Anterior cingulate cortex (tissue), 58 donors: ENCODE results near the gene TSLP.

ENCODE experiments used
- DNase-seq, 58 donors: peaks; one replicate each; lab custom pipeline; 2025; lab: John Stamatoyannopoulos, UW

TSLP gene

DNA sequence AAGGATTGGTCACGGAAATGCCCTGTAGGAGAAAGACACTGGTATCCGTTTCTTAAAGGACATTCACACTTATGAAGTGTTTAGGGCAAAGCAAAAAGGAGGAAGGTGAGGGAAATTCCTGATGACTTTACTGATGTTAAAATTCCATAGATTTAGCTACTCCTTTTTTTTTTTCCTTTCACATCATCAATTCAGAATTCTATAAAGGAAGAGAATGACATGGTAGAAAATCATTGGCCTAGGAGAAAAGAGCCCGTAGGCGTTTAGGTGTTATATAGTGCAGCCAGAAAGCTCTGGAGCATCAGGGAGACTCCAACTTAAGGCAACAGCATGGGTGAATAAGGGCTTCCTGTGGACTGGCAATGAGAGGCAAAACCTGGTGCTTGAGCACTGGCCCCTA is at the start of gene TSLP:
TSS of gene TSLP (plus strand) at position 301 of the 400 bp plus-strand sequence. CDS start 178 bp downstream, outside the sequence.
- no peak for DNase-seq

DNA sequence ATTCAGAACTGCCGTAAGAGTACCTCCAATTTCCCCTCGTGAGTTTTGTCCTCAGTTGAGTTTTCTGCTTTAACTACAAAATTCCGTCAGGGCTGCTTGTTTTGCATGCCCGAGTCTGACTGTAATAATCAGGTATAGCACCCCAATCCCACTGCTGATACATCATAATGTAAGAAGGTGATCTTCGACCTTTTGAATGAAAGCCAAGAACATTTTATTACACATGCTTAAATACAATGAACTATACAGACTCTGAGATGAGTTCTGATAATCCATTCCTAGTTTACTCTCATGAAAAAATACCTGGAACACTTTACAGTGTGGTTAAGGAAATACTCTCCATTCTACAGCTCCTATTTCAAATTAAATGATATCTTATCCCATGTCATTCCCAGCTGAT is 49.2 kb upstream of the TSLP start:
- no peak for DNase-seq

DNA sequence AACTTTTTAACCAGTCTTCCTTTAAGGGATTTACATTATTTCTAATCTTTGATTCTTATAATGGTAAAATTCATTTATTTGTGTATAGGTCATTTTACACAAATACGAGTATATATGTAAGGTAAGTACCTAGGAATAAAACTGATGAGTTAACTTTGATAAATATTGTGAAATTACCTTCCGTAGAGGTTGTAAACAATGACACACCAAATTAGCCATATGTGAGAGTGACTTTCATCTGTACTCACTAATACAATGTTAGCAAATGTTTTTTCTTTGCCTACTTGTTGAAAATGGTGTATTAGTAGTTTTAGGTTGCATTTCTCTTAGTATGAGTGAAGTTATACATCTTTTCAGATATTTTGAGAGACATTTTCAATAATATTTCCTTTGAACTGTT is 42.6 kb upstream of the TSLP start:
- no peak for DNase-seq

DNA sequence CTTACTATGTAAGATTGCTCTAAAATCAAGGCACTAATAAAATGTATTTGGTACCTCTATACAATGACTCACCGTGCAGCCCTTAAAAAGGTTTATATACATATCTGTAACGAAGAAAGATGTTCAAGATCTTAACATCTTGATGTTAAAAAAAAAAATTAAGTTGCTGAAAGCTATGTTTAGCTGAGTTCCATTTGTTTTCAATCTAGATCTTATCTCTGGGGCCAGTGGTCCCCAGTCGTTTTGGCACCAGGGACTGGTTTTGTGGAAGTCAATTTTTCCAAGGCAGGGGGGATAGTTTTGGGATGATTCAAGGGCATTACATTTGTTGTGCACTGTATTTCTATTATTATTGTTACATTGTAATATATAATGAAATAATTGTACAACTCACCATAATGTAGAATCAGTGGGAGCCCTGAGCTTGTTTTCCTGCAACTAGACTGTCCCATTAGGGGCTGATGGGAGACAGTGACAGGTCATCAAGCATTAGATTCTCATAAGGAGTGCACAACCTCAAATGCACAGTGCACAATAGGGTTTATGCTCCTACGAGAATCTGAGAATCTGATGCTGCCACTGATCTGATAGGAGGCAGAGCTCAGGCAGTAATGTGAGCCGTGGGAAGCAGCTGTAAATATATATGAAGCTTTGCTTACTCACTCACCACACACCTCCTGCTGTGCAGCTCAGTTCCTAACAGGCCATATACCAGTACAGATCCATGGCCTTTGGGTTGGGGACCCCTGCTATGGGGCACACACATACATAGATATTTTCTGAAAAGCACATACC is 27.6 kb upstream of the TSLP start:
- no peak for DNase-seq

DNA sequence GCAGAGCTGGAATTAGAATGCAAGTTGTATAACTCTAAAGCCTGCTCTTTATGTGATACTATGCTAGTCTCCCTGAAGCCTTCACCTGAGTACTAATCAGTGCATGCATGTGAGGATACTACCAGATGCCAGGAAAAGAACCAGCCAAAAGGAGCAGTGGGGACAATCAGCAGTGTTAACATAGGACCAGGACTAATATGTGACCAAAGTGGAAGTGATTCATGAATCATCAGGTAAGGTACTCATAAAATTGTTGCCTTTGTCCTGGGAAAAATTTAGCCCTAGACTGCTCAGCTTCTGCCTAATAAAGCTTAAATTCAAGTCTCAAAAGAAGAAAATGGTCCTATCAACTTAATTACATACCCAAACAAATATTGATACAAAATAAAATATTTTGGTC is 13.4 kb upstream of the TSLP start:
- no peak for DNase-seq

DNA sequence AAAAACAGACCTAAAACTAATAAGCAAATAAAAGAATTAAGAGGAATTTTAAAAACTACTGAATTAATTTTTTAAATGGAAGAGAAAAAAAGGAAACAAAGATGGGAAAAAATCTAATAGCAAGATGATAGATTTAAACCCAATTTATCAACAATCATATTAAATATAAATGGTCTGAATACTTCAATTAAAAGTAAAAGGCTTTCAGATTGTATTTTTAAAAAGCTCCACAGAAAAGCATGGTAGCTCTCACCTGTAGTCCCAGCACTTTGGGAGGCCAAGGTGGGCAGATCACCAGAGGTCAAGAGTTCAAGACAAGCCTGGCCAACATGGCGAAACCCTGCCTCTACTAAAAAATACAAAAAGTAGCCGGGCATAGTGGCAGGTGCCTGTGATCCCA is 11.3 kb upstream of the TSLP start:
- DNase-seq = no peak

DNA sequence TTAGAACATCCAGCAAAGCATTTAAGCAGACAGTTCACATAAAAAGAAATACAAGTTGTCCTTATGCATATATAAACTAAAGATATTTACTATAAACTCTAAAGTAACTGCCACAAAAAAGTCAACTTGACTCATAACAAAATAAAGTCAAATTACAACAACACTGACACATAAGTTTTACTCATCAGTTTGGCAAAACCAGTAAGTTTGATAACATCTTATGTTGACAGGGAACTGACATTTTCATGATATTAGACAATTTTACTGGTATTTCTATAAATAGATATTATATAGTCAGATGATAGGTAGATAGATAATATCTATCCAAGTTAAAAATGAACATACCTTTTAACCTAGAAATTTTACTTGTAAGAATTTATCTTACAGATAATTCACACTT is 9.9 kb upstream of the TSLP start:
- DNase-seq = no peak

DNA sequence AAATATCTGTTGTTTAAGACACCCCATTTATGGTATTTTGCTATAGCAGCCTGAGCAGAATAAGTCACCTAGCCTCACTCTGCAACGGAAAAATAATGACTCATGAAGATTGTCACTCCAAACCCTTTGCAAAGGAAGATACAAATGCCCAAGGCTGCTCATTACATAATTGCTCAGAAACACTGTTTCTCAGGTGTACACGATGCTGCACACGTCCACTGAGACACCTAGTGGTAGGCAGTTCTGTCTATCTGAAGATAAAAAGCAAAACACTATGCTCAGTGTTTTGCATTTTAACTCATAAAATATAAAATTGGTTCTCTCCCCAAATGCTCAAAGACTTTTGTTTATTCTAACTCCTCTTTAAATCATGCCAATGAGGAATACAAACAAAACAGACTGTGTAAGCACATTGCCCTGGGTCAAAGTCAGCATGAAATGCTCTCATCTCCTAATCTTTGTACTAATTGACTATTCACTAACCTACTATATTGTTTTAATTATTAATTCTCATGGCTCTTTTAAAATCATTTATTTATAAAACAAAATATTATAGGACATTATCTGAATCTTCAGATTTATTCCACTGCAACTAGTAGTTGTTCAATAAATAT is 7.7 kb upstream of the TSLP start:
- DNase-seq = no peak

DNA sequence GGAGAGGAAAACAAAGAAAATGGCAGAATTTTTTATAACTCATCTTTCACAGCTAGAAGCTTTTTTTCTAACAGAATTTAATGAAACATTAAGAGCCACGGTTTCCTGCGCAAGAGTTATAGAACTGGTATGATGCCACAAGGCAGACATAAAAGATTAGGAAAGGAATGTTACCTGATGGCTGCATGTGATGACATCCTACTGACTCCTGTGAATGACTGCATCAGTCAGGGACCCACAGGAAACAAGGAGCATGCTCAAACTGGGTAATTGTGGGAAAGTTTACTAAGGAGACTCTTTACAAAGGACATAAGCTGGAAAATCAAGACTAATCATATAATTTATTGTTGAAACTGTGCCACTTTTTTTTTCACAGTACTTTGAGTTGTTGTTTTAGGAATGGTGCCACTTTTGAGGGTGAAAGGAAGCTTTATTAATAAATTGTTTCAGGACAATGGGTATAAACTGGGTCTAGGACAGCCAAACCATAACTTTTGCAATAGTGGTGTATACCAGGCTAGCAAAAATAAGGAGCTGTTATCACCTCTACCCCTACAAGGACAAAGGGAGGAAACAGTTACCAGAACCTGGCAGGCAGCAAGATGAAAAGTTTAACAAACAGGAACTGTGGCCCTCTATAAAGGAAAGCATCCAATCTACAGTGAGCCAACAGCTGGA is 5.1 kb upstream of the TSLP start:
- DNase-seq = no peak

DNA sequence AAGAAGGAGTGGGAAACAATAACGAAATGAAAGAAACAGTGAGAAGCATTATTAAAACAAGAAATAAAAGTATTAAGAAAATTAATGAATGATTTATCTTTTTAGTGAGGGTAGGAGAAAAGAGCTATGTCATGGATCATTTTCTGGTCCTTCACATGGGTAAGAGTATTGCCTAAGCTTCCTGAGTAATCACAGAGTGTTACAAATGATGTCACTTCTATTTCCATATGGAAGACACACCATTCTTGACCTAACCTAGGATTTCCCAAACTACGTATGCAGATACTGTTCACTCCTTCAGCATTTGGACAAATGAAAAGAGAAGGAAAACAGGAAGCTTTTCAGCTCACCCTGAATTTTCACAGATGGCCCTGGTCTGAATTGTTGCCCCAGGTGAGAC is 3.3 kb upstream of the TSLP start:
- no peak for DNase-seq

DNA sequence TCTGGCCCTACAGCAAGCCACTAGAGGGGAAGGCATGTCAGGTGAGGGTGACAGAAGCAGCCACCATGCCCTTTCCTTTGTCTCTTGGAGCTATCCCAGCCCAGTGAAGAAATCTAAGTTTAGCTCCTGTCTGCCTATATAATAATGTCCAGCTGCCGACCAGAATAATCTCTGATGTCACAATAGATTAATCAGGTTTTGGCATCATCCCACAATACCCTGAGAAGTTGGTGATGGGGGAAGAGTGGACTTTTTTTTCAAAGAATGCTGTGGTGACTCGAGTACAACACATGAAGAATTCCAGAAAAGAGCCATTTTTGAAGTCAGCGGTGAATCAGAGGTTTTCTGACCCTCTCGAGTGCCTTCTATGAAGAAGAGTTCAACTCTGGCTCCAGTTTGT is 1.7 kb upstream of the TSLP start:
- DNase-seq = no peak

DNA sequence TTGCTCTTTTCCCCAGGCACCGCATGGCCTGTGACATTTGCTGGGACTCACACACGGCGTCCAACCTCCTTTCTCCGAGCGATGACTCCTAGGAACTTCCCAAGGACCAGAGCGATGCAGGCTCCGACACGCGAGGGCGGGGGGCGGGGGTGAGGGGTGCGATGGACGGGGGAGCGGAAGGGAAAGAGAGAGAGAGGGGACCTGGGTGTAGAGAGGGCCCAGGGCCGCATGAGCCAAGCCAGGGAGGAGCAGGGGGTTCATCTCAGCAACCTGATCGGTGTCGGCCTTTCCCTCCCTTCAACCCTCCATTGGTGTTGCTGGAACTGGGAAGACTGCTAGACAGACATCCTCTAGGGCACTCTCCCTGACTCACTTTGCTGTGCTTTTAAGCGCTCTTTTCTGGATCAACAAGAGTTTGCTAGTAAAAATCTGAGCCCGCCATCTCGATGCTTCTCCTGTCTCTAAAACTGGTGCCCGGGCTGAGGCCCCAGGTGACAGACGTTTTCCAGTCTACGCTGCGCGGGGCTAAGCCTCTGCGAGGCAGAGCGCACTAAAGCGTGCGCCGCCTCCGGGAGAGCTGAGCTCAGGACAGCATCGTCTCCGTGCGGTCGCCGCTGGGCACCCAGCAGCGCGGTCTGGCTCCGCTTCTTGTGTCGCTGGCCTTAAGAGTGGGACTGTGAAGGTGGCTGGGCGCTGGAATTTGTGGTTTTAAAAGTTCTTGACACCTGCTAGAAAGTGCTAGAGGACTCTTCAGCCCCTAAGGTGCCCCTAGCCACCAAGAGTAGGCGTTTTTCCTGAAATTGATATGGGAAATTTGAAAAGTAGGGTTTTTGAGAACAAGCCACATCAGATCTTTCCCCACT is 1.0 kb upstream of the TSLP start:
- peak in 4 of 58 donors; percentile 2 to 8 (median 5) for DNase-seq

DNA sequence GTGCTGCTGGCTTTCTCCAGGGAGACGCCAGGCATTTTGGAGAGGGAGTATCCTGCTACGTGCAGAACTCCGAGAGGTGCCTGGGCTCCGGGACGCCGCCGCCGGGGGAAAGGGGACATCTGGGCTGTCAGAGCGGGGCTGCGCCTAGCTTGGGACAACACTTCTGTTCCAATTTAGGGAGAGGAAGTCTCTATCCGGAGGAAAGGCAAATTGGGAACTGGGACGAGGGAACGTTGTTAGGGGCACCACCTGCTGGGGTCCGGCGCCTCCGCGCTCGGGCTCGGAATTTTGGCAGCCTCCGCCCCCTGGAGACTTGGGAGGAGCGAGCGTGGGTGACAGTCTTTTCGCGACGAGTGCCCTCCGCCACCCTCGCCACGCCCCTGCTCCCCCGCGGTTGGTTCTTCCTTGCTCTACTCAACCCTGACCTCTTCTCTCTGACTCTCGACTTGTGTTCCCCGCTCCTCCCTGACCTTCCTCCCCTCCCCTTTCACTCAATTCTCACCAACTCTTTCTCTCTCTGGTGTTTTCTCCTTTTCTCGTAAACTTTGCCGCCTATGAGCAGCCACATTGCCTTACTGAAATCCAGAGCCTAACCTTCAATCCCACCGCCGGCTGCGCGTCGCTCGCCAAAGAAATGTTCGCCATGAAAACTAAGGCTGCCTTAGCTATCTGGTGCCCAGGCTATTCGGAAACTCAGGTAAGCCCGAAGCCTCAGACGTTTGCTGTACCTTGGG is 1.6 kb downstream of the TSLP start:
- DNase-seq = peak in 6 of 58 donors; percentile 4 to 19 (median 6)

DNA sequence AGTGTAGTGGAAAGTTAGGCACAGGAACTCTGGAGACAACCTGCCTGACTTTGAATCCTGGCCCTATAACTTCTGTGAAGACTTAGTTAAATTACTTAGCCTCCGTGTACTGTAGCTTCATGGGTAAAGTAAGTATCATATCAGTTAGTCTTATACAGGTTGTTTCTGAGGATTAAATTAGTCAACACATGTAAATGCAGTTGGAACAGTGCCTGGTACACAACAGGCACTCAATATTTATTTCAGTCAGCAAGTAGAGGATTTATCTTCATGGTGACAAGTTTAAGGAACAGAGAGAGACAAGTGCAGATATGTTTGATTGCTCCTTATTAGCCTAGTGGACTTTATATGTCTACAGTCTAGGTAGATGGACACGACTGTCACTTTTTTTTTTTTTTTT is 2.7 kb downstream of the TSLP start:
- DNase-seq = no peak

DNA sequence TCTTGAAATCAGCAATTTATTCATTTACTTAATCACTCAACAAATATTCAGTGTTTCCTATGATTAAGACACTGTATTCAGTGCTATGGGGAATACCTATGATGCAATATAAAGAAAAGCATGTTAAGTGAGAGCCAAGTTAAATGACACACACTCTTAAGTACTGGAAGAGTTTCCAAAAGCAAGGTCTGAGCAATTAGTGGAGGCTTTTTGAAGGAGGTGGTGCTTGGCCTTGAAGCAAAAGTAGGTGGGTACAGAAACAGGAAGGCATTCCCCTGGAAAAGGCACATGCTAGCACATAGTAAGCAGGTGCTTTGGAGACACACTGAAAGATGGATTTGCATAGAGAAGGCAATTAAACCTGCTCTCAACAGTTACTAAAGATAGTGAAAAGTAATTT is 4.0 kb downstream of the TSLP start:
- no peak for DNase-seq

DNA sequence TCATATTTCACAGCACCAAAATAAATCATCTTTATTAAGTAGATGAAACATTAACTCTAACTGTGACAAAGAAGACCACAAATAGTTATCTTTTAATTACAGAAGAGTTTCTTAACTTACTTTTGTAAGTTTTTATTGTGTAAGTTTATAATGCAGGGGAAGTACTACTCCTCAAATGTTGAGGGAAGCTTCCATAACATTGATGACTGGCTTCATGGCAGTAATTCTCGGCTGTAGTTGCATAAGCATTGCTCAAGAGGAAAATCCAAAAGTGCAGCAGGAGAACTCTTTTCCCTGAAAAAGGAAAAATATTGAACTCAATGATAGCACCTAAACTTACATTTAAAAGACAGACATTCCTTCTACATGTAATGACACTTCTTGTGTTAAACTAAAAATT is 4.6 kb downstream of the TSLP start:
- no peak for DNase-seq

DNA sequence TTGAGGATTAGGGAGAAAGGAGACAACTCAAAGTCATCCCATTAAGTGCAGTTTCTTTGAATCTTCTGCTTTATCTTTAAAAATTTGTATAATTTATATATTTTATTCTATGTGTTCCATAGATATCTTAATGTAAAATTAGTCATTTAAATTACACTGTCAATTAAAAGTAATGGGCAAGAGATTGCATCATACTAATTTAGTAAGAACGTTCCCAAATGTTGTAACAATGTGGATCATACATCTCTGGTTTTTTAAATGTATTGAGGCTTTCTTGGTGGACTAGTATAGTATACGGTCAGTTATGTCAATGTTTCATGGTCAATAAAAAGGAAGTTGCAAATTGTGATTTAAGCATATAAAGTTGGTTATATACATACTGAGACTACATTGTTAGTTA is 6.2 kb downstream of the TSLP start:
- no peak for DNase-seq

DNA sequence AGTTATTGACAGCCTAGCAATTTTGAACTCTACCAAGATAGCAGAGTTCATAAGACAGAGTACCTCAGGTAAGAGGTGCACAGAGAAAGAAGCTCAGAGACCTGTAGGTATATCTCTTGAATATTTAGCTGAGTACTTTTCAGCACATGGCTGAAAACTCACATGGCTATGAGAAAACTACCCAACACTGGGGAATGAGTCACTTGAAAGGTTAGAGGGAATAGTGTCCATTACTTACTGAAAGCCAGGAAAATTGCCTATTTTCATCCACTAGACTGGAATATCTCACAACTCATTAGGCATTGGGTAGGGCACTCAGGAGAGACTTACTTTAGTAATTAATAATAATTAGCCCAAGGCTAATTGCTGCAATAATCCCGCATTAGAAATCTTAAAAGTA is 8.3 kb downstream of the TSLP start:
- no peak for DNase-seq

DNA sequence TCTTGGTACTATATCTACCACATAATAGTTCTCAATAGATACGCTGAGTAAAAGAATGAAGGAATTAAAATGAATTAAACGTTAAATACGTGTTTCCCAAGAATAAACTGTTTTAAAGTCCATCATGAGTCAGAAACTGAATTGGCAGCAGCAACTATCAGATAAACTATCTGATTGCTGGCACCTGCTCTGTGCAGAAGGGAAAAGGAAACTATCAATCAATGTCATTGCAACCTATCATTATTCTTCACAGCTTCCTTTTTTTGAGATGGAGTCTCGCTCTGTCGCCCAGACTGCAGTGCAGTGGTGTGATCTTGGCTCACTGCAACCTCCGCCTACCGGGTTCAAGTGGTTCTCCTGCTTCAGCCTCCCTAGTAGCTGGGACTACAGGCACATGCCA is 11.8 kb downstream of the TSLP start:
- DNase-seq = no peak
